ENCODE data around the gene SETDB1. TPM values are rescaled to one million over a fixed set of nuclear protein-coding genes. Genes with fewer than 3 reads are reported as not detected.

The SETDB1 gene
- total RNA-seq, 1 experiment from 2014 or later: 66.5 TPM

DNA sequence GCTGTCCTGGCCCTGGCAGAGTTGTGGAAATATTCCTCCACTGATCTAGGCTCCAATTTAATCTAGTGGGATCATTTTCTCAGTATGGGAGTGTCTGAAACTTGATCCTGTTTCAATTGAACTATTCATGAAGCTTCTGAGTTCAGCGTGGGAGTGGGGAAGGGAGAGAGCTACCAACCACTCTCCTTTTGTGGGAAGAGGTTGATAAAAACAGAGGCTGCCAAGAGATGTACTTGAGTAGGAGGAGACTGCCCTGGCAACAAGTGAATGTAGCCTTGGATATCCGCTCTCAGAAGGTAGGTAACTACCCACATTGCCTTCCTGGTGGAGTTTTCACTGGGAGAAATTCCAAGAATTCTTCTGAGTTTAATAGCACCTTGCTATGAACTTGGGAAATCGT, 39.1 kb upstream of the SETDB1 start, which contains the start of gene CTXND2:
Gene CTXND2, plus strand, starts transcription at position 119 of the 400 bp plus-strand sequence. CDS start 25,179 bp downstream, outside the sequence.
- Histone ChIP-seq H3K9me3 (ENCODE audit: low read depth, low read length, poor library complexity, severe bottlenecking) (no peaks in the 10 kb centered on the region), H3K4me3 (ENCODE audit: low read depth, low read length, poor library complexity, severe bottlenecking) (no peak within 1 kb of the TSS), H3K4me1 (ENCODE audit: insufficient read depth, low read length, poor library complexity, severe bottlenecking) (no peaks in the 10 kb centered on the region), H3K27me3 (replicated peaks; ENCODE audit: insufficient read depth, low read depth, low read length, poor library complexity) (no peaks in the 10 kb centered on the region), H3K36me3 (ENCODE audit: insufficient read depth, low read length, poor library complexity, severe bottlenecking) (no peaks in the 10 kb centered on the region), H3K27ac (ENCODE audit: low read depth, low read length, poor library complexity, severe bottlenecking) (no peak within 1 kb of the TSS)
- TF ChIP-seq EZH2 (IDR thresholded peaks at IDR 0.05; ENCODE audit: borderline replicate concordance, low read depth, low read length, poor library complexity, severe bottlenecking): no peak
- TF ChIP-seq, protein P1, sequence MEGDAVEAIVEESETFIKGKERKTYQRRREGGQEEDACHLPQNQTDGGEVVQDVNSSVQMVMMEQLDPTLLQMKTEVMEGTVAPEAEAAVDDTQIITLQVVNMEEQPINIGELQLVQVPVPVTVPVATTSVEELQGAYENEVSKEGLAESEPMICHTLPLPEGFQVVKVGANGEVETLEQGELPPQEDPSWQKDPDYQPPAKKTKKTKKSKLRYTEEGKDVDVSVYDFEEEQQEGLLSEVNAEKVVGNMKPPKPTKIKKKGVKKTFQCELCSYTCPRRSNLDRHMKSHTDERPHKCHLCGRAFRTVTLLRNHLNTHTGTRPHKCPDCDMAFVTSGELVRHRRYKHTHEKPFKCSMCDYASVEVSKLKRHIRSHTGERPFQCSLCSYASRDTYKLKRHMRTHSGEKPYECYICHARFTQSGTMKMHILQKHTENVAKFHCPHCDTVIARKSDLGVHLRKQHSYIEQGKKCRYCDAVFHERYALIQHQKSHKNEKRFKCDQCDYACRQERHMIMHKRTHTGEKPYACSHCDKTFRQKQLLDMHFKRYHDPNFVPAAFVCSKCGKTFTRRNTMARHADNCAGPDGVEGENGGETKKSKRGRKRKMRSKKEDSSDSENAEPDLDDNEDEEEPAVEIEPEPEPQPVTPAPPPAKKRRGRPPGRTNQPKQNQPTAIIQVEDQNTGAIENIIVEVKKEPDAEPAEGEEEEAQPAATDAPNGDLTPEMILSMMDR (conservative IDR thresholded peaks at IDR 0.05; ENCODE audit: low read depth, low read length): no peak
- BruUV-seq (replicated peaks): no TSS peak
- ChIA-PET CTCF (no interaction called here), POLR2A (ENCODE audit: low non-redundant PET) (no interaction called here)
- intact Hi-C loops (cut with micrococcal nuclease; ENCODE audit: unreplicated experiment): no loop called here
- peak; percentile 42 for DNase-seq (ENCODE audit: low spot score)

DNA sequence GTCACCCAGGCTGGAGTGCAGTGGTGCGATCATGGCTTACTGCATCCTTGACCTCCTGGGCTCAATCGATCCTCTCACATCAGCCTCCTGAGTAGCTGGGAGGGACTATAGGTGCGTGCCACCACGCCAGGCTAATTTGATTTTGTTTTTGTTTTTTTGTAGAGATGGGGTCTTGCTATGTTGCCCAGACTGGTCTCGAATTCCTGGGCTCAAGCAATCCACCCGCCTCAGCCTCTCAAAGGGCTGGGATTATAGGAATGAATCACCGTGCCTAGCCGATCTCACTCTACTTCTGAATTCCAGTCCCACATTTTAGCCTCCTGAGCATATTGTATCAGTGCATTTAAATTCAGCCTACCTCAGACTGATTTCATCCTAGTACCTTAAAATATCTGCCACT, 37.4 kb upstream of the SETDB1 start:
- intact Hi-C loops (cut with micrococcal nuclease; ENCODE audit: unreplicated experiment): no loop called here

DNA sequence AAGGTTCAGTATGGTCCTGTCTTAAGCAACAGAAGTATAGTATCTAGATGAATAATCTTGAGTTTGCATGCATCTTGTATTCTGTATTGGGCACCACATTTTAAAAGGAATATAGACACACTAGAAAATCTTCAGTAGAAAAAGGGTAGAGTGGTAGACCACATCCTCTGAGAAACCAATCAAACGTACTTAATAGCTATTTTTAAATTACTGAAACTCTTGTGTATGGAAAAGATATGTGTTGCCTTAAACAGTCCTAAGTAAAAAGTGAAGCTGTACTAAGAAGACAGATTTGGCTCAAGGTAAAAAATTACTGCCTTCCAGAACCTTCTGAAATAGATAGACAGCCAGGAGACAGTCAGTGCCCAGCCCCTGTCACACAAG, 36.1 kb upstream of the SETDB1 start:
- ChIA-PET POLR2A (ENCODE audit: low non-redundant PET) (interaction anchor here (0.6 kb wide), 1 partner anchor 67 kb away, joined by 4 read pairs; no protein-coding TSS in a partner anchor), CTCF (no interaction called here)
- no TSS peak for BruUV-seq (replicated peaks)

More for the DNA sequence above, 37.4 kb upstream of the SETDB1 start:
- POLR2A ChIA-PET (ENCODE audit: low non-redundant PET): no interaction called here
- H3K27me3 ChIP-seq (replicated peaks; ENCODE audit: insufficient read depth, low read depth, low read length, poor library complexity): no peaks in the 10 kb centered on the region
- DNase-seq (ENCODE audit: low spot score): no peak
- H3K9me3 ChIP-seq (ENCODE audit: low read depth, low read length, poor library complexity, severe bottlenecking): no peaks in the 10 kb centered on the region
- no peak overlapping the region for H3K27ac ChIP-seq (ENCODE audit: low read depth, low read length, poor library complexity, severe bottlenecking)
- CTCF ChIA-PET: no interaction called here
- BruUV-seq (replicated peaks): no TSS peak
- no peaks in the 10 kb centered on the region for H3K4me1 ChIP-seq (ENCODE audit: insufficient read depth, low read length, poor library complexity, severe bottlenecking)
- no peak overlapping the region for H3K4me3 ChIP-seq (ENCODE audit: low read depth, low read length, poor library complexity, severe bottlenecking)
- no peaks in the 10 kb centered on the region for H3K36me3 ChIP-seq (ENCODE audit: insufficient read depth, low read length, poor library complexity, severe bottlenecking)
- no peak for TF ChIP-seq EZH2 (IDR thresholded peaks at IDR 0.05; ENCODE audit: borderline replicate concordance, low read depth, low read length, poor library complexity, severe bottlenecking)
- TF ChIP-seq, protein P1 (conservative IDR thresholded peaks at IDR 0.05; ENCODE audit: low read depth, low read length): no peak

More for the DNA sequence above, 36.1 kb upstream of the SETDB1 start:
- TF ChIP-seq, protein P1 (conservative IDR thresholded peaks at IDR 0.05; ENCODE audit: low read depth, low read length): no peak
- TF ChIP-seq EZH2 (IDR thresholded peaks at IDR 0.05; ENCODE audit: borderline replicate concordance, low read depth, low read length, poor library complexity, severe bottlenecking): no peak
- no peaks in the 10 kb centered on the region for H3K27me3 ChIP-seq (replicated peaks; ENCODE audit: insufficient read depth, low read depth, low read length, poor library complexity)
- DNase-seq (ENCODE audit: low spot score): no peak
- no peaks in the 10 kb centered on the region for H3K36me3 ChIP-seq (ENCODE audit: insufficient read depth, low read length, poor library complexity, severe bottlenecking)
- H3K9me3 ChIP-seq (ENCODE audit: low read depth, low read length, poor library complexity, severe bottlenecking): no peaks in the 10 kb centered on the region
- H3K4me1 ChIP-seq (ENCODE audit: insufficient read depth, low read length, poor library complexity, severe bottlenecking): no peaks in the 10 kb centered on the region
- H3K4me3 ChIP-seq (ENCODE audit: low read depth, low read length, poor library complexity, severe bottlenecking): no peak overlapping the region
- H3K27ac ChIP-seq (ENCODE audit: low read depth, low read length, poor library complexity, severe bottlenecking): no peak overlapping the region
- intact Hi-C loops (cut with micrococcal nuclease; ENCODE audit: unreplicated experiment): no loop called here

All from A673 (cell line).